Hematopoietic multipotent progenitor cell treated with erythropoietin and hydrocortisone succinate and interleukin-3 and kit ligand, for 6 days (in vitro differentiated cells): ENCODE results near the gene FOXK1.
A peak's percentile ranks its signal among the peaks of the same experiment; 100 is the strongest.
"Not testable (repeated sequence)": the region's sequence is repeated elsewhere in the genome, so short reads cannot be mapped to it uniquely, and the experiment has no call there.

Experiments used
- DNase-seq: peaks from one replicate; pipeline ENCODE4 v3.0.0-alpha.2; 2015

The FOXK1 gene

GRCh38 chr7:4667776-4668509 lies 14.2 kb upstream of the FOXK1 start:
- no peak for DNase-seq

- DNase-seq: no peak
Observed at GRCh38 chr7:4668510-4668847, 13.6 kb upstream of the FOXK1 start.

DNA sequence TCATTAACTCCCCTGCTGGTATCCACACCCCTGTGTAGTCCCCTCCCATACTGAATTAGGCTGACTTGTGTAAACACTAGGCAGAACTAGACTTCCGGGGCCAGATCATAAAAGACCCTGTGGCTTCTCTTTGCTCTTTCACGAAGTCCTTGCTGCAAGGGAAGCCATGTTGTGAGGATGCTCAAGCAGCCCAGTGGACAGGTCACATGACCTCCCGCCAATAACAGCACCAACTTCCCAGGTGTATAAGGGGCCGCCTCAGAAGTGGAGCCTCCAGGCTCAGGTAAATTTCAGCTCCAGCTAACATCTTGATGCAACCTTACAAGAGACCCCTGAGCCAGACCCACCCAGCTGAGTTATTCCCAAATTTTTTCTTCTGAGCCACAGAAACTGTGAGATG lies 11.3 kb upstream of the FOXK1 start:
- DNase-seq: no peak

DNA sequence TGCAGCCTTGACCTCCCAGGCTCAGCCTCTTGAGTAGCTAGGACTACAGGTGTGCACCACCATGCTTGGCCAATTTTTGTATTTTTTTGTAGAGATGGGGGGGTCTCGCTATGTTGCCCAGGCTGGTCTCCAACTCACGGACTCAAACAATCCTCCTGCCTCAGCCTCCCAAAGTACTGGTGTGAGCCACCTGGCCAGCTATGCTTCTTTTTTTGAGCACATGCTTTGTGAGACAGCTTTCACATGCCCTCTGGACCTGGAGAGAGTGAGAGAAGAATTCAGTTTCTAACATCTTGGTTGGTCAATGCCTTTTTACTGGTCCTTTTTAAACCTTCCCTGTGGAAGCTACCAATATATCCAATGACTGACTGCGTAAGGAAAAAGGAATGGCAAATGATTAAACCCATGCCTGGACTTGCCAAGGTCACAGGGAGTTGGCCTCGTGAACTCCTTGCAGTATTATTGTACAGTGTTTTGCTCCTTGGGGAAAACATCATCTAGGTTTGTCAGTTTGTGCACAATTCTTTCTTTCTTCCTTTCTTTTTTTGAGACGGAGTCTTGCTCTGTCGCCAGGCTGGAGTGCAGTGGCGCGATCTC lies 6.2 kb upstream of the FOXK1 start:
- no peak for DNase-seq

DNA sequence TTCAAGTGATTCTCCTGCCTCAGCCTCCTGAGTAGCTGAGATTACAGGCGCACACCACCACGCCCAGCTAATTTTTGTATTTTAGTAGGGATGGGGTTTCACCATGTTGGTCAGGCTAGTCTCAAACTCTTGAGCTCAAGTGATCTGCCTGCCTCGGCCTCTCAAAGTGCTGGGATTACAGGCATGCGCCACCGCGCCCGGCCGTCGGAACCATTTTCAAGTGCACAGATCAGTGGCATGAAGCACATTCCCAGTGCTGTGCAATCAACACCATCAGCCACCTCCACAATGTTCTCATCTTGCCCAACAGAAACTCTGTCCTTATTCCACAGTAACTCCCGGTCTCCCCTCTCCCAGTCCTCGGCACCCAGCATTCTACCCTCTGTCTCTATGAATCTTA lies 4.6 kb upstream of the FOXK1 start:
- not testable (repeated sequence) for DNase-seq

- no peak for DNase-seq
Observed at GRCh38 chr7:4681218-4681851, 760 bp upstream of the FOXK1 start.

DNA sequence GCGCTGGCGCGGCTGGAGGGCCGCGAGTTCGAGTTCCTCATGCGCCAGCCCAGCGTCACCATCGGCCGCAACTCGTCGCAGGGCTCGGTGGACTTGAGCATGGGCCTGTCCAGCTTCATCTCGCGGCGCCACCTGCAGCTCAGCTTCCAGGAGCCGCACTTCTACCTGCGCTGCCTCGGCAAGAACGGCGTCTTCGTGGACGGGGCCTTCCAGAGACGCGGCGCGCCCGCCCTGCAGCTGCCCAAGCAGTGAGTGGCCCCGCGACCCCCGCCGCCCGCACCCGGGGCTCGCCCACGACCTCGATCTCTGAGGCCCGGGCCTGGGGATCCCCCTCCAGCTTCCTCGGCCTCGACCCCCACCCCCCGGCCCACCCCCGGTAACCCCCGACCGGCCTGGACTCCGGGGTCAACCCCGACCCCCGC lies 537 bp downstream of the FOXK1 start:
- DNase-seq: peak; percentile 60

GRCh38 chr7:4683043-4683883 lies 1.2 kb downstream of the FOXK1 start:
- DNase-seq: no peak

DNA sequence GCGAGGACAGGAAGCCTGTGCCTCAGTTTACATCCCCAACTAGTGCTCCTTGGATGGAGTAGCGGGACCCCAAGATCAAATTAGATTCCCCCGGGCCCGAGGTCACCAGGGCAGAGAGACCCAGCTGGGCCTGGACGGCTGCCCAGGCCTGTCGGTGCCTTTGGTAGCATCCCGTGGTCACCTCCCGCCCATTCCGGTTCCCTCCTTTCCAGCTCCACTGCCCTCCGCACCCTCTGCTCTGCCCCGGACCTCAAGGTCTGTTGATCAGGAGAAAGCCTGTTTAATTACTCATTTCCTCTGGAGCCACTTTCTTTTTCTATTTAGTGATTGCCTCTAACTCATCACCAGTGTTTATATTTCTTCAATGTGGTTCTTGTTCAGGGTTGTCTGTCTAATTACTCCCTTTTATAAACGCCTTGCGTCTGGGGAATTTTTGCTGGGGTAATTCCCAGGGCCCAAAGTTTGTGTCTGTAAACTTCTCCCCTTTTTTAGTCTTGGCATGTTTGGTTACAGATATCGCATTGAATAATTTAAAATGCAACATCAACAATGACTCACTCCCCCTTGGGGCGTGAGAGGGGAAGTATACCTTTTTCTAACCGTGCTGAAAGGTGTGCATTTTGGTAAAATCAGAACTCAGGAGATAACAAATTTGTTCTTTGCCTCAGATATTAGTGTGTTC lies 1.9 kb downstream of the FOXK1 start:
- no peak for DNase-seq

GRCh38 chr7:4684846-4685245 lies 2.8 kb downstream of the FOXK1 start:
- no peak for DNase-seq

DNA sequence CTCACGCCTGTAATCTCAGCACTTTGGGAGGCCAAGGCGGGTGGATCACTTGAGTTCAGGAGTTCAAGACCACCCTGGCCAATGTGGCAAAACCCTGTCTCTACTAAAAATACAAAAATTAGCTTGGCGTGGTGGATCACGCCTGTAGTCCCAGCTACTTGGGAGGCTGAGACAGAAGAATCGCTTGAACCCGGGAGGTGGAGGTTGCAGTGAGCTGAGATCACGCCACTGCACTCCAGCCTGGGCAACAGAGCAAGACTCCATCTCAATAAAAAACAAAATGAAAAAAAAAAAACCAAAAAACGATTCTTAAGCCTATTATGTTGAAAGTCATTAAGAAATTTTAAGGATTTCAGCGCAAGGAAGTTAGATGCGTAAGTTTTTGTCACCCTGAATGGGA lies 3.6 kb downstream of the FOXK1 start:
- not testable (repeated sequence) for DNase-seq

- DNase-seq: peak; percentile 84
Observed at GRCh38 chr7:4687956-4688355, 5.9 kb downstream of the FOXK1 start.

DNA sequence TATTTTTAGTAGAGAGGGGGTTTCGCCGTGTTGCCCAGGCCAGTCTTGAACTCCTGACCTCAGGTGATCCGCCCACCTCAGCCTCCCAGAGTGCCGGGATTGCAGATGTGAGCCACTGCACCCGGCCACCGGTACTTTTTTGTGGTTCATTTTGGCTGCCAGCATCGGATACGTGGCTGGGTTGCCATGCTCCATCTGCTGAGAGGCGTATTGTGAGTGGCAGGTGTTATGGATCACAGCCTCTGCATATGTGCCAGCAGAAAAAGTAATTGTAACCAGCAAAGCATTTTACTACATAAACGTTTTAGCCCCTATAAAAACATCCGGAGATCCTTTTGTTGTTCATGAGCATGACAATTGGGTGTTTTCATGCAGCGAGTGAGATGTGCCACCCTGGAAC lies 7.1 kb downstream of the FOXK1 start:
- DNase-seq: no peak

- DNase-seq: no peak
Observed at GRCh38 chr7:4689668-4690067, 7.6 kb downstream of the FOXK1 start.

DNA sequence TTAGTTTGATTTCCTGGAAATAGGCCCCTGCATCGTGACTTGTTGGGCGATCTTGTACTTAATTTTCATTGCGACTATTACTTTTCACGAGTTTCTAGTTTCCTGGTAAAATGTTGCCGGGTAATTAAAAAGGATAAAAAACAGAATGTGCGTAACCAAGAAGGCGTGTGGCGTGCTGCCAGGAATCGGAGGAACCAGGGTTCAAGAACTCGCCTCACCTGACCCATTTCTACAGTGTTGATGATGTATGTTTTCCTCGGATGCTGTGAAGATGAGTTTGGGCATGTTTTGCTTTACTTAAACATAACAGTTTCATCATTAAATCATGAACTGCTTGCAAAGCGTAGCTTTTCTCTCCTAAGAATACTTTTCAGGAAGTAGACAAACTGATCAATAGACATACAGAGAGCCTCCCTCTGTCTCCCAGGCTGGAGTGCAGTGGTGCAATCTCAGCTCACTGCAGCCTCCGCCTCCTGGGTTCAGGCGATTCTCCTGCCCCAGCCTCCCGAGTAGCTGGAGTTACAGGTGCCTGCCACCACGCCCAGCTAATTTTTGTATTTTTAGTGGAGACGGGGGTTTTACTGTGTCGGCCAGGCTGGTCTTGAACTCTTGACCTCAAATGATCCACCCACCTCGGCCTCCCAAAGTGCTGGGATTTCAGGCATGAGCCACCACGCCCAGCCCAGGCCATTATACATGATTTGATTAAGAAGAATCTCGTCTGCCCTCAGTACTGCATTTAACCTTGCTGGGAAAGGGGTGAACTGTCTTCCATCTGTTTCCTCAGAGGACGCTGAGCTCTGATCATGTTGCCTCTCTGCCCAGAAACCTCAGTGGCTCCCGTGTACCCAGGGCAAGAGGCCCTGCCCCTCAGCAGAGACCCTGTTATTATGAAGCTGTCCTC lies 9.1 kb downstream of the FOXK1 start:
- DNase-seq: no peak

DNA sequence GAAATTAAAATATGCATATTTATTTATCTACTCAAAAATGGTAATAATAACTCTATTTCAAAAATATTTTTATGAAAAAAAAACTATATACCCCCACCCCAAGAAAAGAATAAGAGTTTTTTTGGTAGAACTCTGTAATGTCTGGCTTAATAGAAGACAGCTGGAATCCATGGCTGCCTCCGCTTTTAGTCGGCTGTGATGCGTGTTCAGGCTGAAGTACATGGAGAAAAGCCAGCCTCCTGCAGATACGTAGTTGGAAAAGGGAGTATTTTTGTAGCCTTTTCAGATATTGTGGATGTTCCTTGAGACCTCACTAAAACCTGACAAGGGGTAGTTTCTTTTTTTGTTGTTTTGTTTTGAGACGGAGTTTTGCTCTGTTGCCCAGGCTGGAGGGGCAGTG lies 10.0 kb downstream of the FOXK1 start:
- no peak for DNase-seq

DNA sequence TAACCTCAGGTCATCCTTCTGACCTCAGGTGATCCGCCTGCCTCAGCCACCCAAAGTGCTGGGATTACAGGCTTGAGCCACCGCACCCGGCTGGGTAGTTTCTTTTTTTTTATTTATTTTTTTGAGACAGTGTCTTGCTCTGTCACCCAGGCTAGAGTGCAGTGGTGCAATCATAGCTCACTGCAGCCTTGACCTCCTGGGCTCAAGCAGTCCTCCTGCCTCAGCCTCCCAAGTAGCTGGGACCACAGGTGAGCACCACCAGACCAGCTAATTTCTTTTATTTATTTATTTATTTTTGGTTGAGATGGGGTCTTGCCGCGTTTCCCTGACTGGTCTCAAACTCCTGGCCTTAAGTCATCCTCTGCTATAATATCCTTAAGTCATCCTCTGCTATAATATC lies 10.5 kb downstream of the FOXK1 start:
- not testable (repeated sequence) for DNase-seq

GRCh38 chr7:4693152-4693551 lies 11.1 kb downstream of the FOXK1 start:
- DNase-seq: no peak

GRCh38 chr7:4693749-4694148 lies 11.7 kb downstream of the FOXK1 start:
- no peak for DNase-seq

- DNase-seq: no peak
Observed at GRCh38 chr7:4694305-4694704, 12.2 kb downstream of the FOXK1 start.

DNA sequence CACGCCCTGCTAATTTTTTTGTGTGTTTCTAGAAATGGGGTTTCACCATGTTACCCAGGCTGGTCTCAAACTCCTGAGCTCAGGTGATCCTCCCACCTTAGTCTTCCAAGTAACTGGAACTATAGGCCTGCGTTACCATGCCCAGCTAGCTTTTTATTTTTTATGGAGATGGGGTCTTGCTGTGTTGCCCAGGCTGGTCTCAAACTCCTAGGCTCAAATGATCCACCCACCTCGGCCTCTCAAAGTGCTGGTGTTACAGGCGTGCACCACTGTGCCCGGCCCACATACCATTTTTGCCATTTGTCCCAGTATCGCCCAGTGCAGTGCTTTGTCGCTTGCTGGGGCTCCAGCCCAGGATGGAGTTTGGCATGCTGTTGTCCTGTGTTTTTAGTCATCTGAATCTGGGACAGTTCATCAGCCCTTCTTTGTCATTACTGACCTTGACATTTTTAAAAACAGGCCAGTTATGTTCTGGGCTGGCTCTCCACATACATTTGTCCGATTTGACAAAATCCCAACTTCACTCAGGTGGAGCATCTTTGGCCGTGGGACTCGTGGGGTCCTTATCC lies 16.7 kb downstream of the FOXK1 start:
- DNase-seq: no peak

- DNase-seq: no peak
Observed at GRCh38 chr7:4699841-4700240, 17.7 kb downstream of the FOXK1 start.
